GM21717 (cell line): ENCODE measurements around the gene BEST1.

Experiments used
- ATAC-seq: cut with Tn5 transposase; IDR thresholded peaks from one replicate; pipeline ENCODE4 v1.9.1; 2021; ENCODE audit warnings: mild to moderate bottlenecking, moderate library complexity; ENCODE audit not compliant: unreplicated experiment

The BEST1 gene

DNA sequence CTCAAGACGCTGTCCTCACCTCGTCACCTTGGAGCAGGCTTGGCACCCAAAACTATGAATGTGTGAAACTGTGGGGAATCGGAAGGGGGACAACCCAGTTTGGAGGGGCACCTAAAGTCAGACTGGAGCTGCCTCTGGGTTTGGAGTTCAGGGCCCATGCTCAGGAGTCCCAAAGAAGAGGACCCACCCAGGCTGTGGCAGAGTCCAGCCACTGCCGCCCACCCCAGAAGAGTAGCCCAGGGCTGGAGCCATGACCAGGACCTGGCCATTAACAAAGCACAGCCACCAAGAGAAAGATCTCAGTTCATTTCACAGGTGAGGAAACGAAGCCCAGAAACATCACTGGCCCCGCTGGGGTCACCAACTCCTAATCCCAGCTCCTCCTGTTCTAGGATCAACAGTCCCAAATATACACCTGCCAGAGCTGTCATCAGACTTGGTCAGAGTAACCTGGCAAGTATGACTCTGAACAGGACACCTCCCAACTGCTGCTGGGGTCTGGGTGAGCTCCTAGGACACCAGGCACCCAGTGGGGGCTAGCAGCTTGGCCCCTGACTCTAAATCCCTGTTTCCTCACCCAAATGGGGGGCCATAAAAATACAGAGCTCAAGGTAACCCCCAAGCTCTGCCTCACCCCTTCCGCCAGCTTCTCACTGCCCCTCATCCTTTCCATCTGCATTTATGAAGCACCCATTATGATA lies 35.5 kb upstream of the BEST1 start:
- ATAC-seq: no peak

DNA sequence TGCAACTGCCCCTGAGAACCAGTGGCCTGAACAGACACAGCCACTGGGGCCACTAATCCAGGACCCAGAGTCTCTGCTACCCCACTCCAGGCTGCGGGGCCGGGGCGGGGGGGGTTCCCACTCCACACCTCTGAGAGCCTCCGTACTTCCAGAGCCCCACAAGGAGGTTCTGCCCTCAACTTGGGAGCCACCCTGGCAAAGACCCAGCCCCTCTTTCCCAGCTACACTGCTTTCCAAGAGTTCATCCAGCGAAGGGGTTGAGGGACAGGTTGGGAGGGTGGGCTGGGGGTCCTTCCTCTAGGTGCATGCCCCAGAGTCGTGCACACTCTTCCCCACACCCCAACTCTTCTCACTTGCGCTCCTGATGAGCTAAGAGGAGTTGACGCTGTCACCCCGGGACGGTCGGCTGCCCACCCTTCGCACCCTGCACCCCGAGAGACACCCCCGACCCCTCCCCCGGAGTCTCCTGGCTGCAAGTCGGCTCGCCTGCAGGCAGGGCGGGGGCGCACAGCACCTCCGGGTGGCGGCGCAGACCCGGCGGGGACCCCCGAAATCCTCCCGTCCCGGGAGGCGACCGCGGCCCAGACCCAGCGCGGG lies 33.3 kb upstream of the BEST1 start:
- ATAC-seq: no peak

DNA sequence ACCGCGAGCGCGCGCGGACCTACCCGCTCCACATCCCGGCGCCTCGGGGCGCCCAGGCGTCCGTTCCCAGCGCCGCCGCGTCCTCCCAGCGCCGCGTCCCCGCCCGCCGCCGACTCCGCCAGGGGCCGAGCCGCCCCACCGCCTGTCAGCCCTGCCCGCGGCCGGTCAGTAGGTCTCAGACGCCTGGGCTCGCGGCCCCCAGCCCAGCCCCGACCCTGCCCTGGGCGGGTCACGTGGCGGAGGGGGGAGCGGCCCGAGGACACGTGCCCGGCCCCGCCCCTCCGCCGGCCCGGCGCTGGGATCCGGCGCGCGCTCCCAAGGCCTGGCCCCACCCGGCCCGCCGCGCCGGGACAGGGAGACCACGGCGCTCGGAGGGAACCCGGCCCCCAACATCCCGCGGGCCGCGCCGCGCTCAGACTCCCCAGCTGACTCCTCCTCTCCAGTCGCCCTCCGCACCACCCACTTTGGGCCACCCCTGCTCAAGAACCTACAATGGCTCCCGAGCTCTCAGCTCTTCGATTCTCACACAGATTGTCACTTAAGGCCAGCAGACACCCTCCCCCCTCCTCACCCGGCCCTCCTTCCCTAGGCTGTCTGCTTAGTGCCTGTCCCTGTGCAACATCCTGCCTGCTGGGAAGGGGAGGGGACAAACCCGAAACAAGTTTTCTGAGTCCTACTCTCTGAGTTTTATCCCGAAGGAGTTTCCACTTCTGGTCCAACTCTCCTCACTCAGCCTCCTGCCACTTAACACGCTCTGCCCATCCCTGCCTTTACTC lies 32.6 kb upstream of the BEST1 start, which contains the start of gene RAB3IL1:
Gene RAB3IL1, minus strand, starts transcription at position 233 of the 776 bp plus-strand sequence. Its CDS starts 199 bp downstream, at position 34.
- ATAC-seq: no peak

DNA sequence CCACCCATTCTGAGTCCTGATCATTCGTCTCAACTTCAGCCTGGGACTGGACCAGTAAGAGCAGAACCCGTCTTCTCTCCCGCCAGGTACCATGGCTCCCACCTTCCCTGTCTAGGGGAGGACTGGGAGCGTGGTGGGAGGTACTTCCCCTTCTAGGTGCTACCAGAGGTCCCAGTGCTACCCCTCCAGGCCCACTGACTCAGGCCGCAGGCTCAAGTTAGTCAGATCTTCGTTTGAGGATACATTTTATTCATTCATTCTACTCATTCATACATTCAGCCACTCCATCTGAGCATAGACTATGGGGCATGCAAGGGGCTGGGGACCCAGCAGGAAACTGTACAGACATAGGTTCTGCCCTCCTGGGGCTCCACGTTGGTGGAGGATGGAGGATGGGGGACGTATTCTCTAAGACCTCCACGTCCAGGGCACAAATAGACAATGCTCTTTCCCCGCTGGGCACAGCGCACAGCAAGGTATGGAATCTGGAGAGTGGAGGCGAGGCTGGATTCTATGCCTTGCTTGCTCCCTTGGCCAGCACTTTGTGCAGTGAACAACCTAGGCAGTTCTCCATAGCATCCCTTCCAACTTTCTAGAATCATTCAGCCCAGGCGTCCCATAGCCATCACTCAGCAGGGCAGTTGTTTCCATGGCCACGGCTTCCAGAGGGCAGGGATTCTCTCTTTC lies 31.8 kb upstream of the BEST1 start:
- no peak for ATAC-seq

DNA sequence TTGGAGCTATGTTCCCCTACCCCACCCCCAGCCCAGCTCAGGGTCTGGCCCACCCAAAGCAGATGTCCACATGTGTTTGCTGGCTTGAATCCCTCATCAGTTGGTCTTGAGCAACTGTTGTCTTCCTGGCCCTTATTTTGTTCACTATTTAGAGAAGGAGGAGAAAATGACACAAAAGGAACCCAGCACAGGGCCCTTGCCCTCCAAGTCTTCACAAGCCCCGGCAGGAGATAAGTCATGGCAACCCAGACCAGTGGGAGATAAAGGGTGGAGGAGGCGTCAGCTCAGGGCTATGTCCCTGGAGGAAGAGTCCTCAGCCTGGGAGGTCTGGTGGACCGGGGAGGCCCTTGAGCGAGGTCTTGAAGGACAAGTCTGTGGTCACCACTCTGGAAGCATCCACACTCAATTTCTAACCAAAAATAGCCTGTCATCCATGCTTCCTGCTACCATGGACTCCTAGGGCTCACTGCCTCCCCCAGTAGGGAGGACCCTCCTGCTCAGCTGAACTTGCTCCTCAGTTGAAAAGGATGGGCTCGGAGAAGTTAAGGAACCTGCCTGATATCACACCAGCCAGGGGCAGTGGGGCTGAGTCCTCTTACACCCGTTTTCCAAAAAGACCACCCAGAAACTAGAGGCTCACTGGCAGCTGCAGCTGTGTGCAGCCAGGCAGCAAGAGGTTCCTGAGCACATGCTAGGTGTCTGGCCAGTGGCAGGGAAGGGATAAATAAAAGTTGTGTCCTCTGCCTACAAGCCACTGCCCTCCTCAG lies 31.0 kb upstream of the BEST1 start:
- no peak for ATAC-seq

DNA sequence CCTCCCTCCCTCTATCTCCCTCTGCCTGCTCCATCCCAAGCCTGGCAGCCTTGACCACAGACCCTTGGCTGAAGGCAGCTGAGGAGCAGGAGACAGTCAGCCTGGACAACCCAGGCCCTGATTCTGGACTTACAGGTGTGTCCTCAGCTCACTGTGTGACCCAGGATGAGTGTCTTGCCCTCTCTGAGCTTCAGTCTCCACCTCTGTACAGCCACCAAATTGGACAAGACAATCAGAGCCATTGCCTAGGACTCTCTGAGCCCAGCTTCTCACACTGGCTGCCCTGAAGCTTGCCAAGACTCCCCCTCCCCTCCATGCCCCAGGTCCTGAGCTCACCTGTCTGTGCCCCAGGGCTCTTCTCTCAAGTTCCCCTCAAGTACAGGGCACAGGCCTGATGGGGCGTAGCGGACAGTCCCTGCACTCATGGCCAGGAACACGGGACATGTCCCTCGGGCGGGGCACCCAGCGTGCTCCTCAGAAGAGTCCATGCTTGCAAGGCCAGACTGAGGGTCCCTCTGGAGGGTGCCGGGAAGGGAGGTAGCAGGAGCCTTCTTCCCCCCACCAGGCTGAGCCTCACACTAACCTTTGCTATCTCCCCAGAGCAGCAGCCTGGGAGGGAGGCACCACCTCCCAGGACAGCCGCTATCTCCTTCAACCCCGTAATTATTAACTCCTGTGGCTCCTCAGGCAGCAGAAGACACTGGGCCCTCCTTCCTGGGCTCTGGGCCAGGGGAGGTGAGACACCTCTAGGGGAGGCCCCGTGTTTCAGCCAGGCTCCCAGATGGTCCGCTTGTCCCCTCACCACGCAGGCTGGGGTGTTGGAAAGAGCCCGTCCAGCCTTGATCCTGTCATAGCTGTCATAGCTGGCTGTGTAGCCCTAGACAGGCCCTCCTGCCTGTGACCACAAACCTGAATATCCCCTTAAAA lies 30.2 kb upstream of the BEST1 start:
- ATAC-seq: no peak

DNA sequence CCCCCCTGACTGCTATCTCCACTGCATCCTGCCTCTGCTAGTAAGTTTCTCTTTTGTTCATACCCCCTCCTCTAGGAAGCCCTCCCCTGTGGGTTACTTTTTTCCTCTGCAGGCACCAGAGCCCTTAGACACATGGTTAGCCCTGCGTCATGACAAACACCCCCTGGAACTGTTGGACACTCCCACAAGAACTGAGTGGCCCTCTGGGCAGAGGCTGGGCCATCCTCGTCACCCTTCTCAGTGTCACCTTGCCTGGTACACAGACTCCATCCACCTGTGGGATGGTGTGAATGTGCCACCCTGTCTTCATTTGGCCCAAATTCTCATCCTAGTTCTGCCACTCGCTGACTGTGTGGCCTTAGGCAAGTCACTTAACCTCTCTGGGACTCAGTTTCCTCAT lies 28.7 kb upstream of the BEST1 start:
- no peak for ATAC-seq

DNA sequence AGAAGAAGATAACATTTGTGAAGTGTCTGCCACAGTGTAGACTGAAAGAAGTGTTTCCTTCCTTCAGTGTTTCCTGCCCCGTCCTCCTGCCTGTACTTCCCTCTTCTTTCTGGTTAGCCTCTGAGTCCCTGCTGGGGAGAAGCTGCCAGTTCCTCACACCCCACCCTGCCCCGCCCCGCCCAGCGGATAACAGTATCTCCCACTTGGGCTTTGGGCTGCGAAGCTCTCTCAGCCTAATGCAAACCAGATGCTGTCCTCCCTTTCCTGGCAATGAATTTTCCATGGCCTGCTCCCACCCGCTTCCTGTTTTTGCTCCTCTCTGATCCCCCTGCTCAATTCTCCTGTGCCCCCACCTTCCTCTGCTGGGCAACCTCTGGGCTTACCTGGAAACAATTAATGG lies 27.6 kb upstream of the BEST1 start:
- ATAC-seq: no peak

DNA sequence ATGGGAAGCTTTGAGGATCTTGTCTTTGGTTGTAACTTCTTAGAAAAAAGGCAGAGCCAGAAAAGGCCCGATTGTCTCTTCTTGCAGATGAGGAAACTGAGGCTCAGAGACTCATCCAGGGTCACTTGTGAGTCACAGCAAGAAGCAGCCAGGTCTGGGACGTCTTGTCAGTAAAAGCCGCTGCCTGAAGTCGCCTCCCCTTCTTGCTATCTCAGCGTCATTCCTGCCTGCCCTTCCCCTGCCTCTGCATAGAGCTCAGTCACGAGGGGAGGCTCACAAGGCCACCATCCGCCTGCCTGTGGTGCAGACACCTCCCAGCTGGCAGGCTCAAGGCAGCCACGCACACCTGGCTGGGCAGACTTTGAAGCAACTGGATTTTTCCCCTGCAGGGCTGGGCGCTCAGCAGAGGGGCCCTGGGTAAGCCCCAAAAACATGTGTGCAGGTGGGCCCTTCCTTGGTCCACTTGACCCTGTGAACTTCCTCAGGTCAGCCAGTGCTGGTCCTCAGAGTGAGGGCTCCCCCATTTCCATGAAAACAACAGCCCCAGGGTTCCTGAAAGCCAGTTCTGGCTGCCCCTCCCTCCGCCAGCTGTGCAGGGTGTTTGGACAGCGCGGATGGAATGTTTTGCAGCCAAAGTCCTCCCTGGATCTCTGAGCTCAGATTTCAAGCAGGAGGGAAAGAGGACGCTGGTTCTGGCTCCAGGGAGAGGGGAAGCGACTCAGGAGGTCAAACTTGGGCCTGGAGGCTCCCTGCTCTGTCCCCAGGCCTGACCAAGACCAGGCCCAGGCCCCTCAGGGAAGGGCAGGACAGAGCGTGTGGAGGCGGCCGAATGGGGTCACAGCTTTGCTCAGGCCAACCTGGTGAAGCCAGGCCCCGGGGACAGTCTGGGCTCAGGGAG lies 26.7 kb upstream of the BEST1 start:
- ATAC-seq: no peak

DNA sequence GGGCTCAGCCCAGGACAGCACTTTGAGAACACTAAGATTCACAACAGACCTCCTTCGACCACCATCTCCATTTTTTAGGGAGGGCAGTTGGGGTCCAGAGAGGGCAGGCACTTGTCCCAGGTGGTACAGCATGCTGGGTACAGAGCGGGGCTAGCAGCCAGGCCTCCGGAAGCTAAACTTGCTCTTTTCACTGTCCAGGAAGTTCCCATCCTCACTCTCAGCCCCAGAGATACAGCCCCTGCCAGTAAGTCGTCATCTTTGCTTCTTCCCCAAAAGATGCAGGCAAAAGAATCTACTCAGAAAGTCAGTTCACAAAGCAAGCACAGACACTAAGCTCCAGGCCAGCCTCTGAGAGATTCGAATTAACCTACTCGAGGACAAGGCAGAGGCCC lies 26.1 kb upstream of the BEST1 start:
- ATAC-seq: no peak

DNA sequence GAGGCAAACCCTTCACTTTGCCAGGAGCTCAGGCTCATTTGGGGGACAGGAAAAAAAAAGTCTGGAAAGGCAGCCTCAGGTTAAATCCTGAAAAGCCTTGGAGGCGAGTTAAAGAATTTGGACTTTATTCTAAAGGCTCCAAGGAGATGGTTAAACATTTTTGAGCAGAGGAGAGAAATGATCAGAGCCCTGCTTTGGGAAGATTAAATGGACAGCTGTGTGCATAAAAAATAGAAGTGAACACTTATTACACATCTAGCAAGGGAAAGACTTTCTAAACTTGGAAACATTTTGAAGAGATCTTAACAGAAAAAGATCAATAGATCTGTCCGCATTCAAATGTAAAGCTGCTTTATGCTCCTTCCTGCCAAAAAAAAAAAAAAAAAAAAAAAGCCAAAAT lies 24.4 kb upstream of the BEST1 start:
- no peak for ATAC-seq

DNA sequence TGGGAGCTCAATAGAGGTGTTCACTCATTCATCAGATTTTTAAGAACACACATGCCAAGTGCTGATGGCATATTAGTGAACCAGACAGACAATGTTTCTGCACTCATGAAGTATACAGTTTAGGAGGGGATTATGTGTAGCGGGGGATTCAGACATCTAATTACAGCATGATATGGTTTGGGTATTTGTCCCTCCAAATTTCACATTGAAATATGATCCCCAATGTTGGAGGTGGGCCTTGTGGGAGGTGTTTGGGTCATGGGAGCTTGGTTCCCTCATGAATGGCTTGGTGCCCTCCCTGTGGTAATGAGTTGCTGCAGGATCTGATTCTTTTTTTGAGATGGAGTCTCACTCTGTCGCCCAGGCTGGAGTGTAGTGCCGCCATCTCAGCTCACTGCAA lies 23.9 kb upstream of the BEST1 start:
- no peak for ATAC-seq

DNA sequence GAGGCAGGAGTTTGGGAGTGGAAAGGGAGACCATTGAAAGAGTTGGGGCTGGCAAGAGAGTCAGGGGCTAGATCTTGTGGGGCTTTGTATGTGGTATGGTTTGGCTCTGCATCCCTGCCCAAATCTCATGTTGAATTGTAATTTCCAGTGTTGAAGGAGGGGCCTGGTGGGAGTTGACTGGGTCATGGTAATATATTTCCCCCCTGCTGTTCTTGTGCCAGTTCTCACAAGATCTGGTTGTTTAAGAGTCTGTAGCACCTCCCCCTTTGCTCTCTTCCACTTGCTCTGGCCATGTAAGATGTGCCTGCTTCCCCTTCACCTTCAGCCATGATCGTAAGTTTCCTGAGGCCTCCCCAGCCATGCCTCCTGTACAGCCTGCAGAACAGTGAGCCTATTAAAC lies 22.6 kb upstream of the BEST1 start:
- no peak for ATAC-seq

DNA sequence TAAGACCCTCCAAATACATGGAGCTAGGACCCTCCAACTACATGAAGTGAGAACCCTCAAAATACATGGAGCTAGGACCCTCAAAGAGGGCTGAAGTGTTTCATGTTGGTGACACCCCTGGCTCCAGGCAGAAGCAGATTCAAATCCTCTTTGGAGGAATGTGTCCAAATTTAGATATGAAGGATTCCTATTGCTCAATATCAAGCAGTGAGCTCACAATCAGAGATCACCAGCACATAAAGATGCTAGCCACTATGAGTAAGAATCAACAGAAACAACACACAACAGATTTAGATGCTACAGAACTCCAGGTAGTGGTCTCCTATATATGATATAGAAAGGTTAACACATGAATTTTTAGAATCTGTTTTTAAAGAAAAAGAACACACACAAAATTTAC lies 21.5 kb upstream of the BEST1 start:
- no peak for ATAC-seq

DNA sequence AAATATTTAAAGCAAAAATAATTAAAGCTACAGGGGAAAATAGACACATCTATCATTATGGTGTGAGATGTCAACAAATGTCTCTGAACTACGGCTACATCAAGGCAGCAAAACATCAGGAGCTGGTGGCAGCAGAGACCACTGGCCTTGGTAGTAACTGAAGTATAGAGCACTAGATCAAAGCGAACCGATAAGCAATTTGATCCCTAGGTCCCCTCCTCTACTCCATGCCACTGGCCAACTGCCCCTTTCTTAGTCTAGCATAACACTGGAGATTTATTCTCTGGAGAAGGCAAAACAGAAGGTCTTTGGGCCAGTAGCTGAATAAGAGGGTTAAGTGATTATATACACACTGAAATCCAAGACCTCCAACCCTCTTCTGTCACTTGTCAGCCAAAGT lies 19.2 kb upstream of the BEST1 start:
- no peak for ATAC-seq

DNA sequence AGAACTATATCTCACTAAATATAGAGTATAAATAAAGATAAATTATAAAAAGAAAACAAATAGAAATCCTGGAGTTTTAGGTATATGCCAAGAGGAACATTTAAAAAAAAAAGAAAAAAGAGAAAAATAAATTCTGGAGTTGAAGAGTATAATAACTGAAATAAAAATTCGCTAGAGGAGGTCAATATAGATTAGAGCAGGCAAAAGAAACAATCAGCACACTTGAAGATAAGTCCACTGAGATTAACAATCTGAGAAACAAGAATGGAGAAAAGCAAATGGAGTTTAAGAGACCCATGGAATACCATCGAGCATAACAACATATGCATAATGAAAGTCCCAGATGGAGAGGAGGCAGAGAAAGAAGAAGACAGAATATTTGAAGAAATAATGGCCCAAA lies 14.3 kb upstream of the BEST1 start:
- no peak for ATAC-seq

DNA sequence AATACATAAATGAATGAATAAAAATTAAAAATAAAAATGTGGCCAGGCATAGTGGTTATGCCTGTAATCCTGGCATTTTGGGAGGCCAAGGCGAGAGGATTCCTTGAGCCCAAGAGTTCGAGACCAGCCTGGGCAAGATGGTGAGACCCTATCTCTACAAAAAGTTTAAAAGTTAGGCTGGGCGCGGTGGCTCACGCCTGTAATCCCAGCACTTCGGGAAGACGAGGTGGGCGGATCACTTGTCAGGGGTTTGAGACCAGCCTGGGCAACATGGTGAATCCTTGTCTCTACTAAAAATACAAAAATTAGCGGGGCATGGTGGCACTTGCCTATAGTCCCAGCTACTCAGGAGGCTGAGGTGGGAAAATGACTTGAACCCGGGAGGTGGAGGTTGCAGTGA lies 9.7 kb upstream of the BEST1 start:
- no peak for ATAC-seq

DNA sequence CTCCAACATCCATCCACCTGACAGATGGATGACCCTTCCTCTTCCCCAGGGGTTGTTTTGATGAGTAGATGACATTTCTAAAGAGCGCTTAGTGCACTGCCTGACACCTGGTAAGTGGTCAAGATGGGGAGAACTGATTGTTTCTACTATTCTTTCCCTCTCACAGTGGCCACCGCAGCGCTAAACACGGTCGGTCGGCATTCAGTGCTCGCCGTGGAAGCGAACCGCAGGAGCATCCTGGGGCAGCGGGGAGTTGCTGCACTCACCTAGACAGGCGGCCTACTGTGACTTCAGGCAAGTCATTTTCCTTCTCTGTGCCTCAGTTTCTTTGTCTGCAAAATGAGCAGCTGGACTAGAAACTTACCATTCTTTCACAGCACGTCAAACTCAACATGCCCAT lies 5.0 kb upstream of the BEST1 start:
- no peak for ATAC-seq

DNA sequence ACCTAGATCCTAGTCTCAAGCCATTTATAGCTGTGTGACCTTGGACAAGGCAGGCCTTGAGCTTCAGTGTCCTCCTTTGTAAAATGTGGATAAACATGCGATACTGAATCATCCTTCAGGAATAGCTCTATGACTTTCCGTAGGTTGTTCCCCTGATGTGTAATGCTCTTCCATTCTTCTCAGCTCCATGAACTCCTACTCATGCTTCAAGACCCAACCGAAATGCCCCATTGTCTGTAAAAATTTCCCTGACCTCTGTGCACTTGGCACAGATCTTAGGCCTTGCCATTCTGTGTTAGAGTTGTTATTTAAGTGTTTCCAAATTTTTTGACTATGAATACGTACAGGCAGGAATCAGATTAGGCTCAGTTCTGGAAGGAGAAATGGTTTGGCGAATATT lies 3.3 kb upstream of the BEST1 start:
- ATAC-seq: no peak
